SK-N-SH treated with all-trans-retinoic acid at 6 μM for 48 hours (cell line): ENCODE data around the gene BIK.

Source experiments
- ATAC-seq: fragments of 200-7000 bp; cut with Tn5 transposase; 3 replicates; pipeline ENCODE4 v1.9.1; 2020; ENCODE audit warnings: mild to moderate bottlenecking, moderate library complexity
- CREB5 ChIP-seq: fragments of 250-450 bp; sonication (Bioruptor Pico); IDR thresholded peaks from 2 replicates; pipeline ENCODE4 v1.5.1; 2020; ENCODE audit warnings: low read depth, mild to moderate bottlenecking, moderate library complexity
- CSDC2 ChIP-seq: fragments of 250-450 bp; sonication (Bioruptor Pico); IDR thresholded peaks from 2 replicates; pipeline ENCODE4 v1.5.0; 2020; ENCODE audit warnings: mild to moderate bottlenecking, moderate library complexity
- CSRNP3 ChIP-seq: fragments of 250-450 bp; sonication (Bioruptor Pico); IDR thresholded peaks from 2 replicates; pipeline ENCODE4 v1.5.1; 2021; ENCODE audit warnings: mild to moderate bottlenecking, moderate library complexity
- ESRRG ChIP-seq: fragments of 250-450 bp; sonication (Bioruptor Pico); IDR thresholded peaks from 2 replicates; pipeline ENCODE4 v1.6.1; 2021; ENCODE audit warnings: mild to moderate bottlenecking
- GLIS3 ChIP-seq: fragments of 250-450 bp; sonication (Bioruptor Pico); IDR thresholded peaks from 2 replicates; pipeline ENCODE4 v1.5.0; 2020; ENCODE audit warnings: mild to moderate bottlenecking, moderate library complexity
- ISL1 ChIP-seq: fragments of 250-450 bp; sonication (Bioruptor Pico); IDR thresholded peaks from 2 replicates; pipeline ENCODE4 v2.1.2; 2022; ENCODE audit warnings: mild to moderate bottlenecking, moderate library complexity
- OSR1 ChIP-seq: fragments of 250-450 bp; sonication (Bioruptor Pico); IDR thresholded peaks from 2 replicates; pipeline ENCODE4 v1.8.0; 2022; ENCODE audit warnings: moderate library complexity, mild to moderate bottlenecking, inconsistent platforms
- POU6F1 ChIP-seq: fragments of 250-450 bp; sonication (Bioruptor Pico); IDR thresholded peaks from 2 replicates; pipeline ENCODE4 v1.8.0; 2021; ENCODE audit warnings: low read depth, mild to moderate bottlenecking, moderate library complexity, borderline replicate concordance
- PPARA ChIP-seq: fragments of 250-450 bp; sonication (Bioruptor Pico); IDR thresholded peaks from 2 replicates; pipeline ENCODE4 v1.5.0; 2020; ENCODE audit warnings: mild to moderate bottlenecking, borderline replicate concordance
- RARB ChIP-seq: fragments of 250-450 bp; sonication (Bioruptor Pico); IDR thresholded peaks from 2 replicates; pipeline ENCODE4 v1.8.0; 2021; ENCODE audit warnings: mild to moderate bottlenecking, moderate library complexity
- SNAI2 ChIP-seq: fragments of 250-450 bp; sonication (Bioruptor Pico); IDR thresholded peaks from 2 replicates; pipeline ENCODE4 v1.5.0; 2020; ENCODE audit warnings: mild to moderate bottlenecking, moderate library complexity
- TOX ChIP-seq: fragments of 250-450 bp; sonication (Bioruptor Pico); IDR thresholded peaks from 2 replicates; pipeline ENCODE4 v1.8.0; 2021; ENCODE audit warnings: mild to moderate bottlenecking, moderate library complexity, borderline replicate concordance
- ZC3H10 ChIP-seq: fragments of 250-450 bp; sonication (Bioruptor Pico); IDR thresholded peaks from 2 replicates; pipeline ENCODE4 v1.5.1; 2021; ENCODE audit warnings: mild to moderate bottlenecking, moderate library complexity
- ZFP30 ChIP-seq: fragments of 450-650 bp; formaldehyde crosslinking; IDR thresholded peaks from 2 replicates; pipeline ENCODE4 v1.5.0; 2022; ENCODE audit warnings: mild to moderate bottlenecking, moderate library complexity
- ZNF565 ChIP-seq: fragments of 450-650 bp; formaldehyde crosslinking; conservative IDR thresholded peaks from 2 replicates; pipeline ENCODE4 v1.5.0; 2020; ENCODE audit warnings: low read depth, mild to moderate bottlenecking, moderate library complexity
- ZNF70 ChIP-seq: fragments of 450-650 bp; formaldehyde crosslinking; IDR thresholded peaks from 2 replicates; pipeline ENCODE4 v1.5.0; 2020; ENCODE audit warnings: mild to moderate bottlenecking, moderate library complexity
- ZNF8 ChIP-seq: fragments of 450-650 bp; formaldehyde crosslinking; IDR thresholded peaks from 2 replicates; pipeline ENCODE4 v1.5.0; 2020; ENCODE audit warnings: mild to moderate bottlenecking, moderate library complexity
- TF ChIP-seq, protein P1 (sequence below): fragments of 250-450 bp; sonication (Bioruptor Pico); IDR thresholded peaks from 2 replicates; pipeline ENCODE4 v1.8.0; 2020; ENCODE audit warnings: mild to moderate bottlenecking, moderate library complexity, borderline replicate concordance

Gene BIK

DNA sequence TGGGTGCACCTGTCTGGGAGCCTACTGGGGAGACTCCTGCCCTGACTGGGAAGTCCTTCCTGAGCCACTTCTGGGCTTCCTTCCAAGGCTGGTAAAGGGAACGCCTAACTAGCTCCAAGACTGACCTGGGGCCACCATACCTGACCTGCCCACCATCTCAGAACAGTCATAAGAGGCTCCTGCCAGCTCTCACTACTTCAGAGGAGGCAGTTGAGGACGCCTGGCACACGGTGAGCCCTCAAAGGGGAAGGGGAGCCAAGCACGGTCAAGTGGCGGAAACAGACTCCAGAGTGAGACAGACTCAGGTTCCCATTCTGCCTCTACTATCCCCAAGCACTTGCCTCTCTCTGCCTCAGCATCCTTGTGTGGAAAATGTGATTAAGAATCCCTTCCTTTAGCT, 25.0 kb downstream of the BIK start (continued):
- no peak for TF ChIP-seq CREB5 (CRISPR knock-in tag)
- TF ChIP-seq, protein P1, sequence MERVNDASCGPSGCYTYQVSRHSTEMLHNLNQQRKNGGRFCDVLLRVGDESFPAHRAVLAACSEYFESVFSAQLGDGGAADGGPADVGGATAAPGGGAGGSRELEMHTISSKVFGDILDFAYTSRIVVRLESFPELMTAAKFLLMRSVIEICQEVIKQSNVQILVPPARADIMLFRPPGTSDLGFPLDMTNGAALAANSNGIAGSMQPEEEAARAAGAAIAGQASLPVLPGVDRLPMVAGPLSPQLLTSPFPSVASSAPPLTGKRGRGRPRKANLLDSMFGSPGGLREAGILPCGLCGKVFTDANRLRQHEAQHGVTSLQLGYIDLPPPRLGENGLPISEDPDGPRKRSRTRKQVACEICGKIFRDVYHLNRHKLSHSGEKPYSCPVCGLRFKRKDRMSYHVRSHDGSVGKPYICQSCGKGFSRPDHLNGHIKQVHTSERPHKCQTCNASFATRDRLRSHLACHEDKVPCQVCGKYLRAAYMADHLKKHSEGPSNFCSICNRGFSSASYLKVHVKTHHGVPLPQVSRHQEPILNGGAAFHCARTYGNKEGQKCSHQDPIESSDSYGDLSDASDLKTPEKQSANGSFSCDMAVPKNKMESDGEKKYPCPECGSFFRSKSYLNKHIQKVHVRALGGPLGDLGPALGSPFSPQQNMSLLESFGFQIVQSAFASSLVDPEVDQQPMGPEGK (CRISPR knock-in tag): no peak
- no peak for TF ChIP-seq ZNF70 (CRISPR knock-in tag)
- TF ChIP-seq, all 23 proteins: peak for 0

- ATAC-seq: peak; percentile 77
- TF ChIP-seq SNAI2 (CRISPR knock-in tag) (no peak), ISL1 (CRISPR knock-in tag) (no peak)
Observed at GRCh38 chr22:43136255-43136654, 25.7 kb downstream of the BIK start.

GRCh38 chr22:43136801-43137200, 26.3 kb downstream of the BIK start:
- no peak for ATAC-seq
- no peak for TF ChIP-seq SNAI2 (CRISPR knock-in tag)
- TF ChIP-seq, protein P1 (CRISPR knock-in tag): no peak
- TF ChIP-seq OSR1 (CRISPR knock-in tag): no peak
- no peak for TF ChIP-seq TOX
- no peak for TF ChIP-seq CSRNP3 (CRISPR knock-in tag)
- no peak for TF ChIP-seq PPARA (CRISPR knock-in tag)
- TF ChIP-seq ZC3H10: no peak
- TF ChIP-seq CSDC2 (CRISPR knock-in tag): no peak
- TF ChIP-seq CREB5 (CRISPR knock-in tag): no peak
- no peak for TF ChIP-seq ZNF565
- TF ChIP-seq ZNF8 (CRISPR knock-in tag): no peak
- TF ChIP-seq ZFP30: no peak
- TF ChIP-seq POU6F1 (CRISPR knock-in tag): no peak
- no peak for TF ChIP-seq GLIS3 (CRISPR knock-in tag)
- TF ChIP-seq ESRRG (CRISPR knock-in tag): no peak
- TF ChIP-seq RARB (CRISPR knock-in tag): no peak

DNA sequence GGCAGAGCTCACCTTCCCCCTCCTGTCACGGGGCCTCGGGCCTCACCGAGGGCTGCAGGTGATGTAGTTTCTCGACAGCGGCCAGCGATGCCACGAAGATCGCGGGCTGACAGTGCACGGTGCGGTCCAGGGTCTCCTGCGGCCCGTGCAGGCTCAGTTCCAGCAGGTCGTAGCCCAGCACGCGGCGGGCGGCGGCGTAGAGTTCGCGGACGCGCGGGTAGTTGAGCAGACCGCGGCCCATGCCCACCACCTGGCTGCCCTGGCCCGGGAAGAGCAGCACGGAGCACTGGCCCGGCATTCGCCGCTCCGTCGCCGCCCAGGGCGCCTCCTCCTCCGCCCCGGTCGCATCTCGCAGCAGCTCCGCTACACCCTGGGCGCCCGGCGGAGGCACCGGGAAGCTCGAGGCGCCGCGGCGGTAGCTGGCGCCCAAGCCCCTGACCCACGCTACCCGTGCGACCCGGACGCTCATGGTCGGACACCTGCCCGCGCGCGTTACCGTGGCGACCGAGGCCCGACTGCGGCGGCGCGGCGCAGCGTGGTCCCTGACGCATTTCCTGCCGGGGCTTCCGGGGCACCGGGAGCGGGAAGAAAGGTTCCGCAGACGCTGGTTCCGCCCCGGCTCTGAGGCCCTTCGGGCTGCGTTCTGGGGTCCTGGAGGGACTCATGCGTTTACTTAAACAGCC, 32.5 kb downstream of the BIK start, which contains the start of gene MCAT:
TSS of gene MCAT (minus strand) at position 519 of the 683 bp plus-strand sequence. CDS start at position 469, 50 bp downstream.
- no peak for TF ChIP-seq SNAI2 (CRISPR knock-in tag)
- peak; percentile 96 for ATAC-seq
